ENCODE data around the gene TGFBRAP1. TPM values are rescaled to one million over a fixed set of nuclear protein-coding genes. Genes with fewer than 3 reads are reported as not detected.

Gene TGFBRAP1
- total and polyA plus RNA-seq, 9 of the 15 experiments (the other 6 are each of a cell fraction or from before 2014, with no cell fraction given): 3.7 to 18.0 (median 11.0) TPM

GRCh38 chr2:105371810-105372209, 42.3 kb upstream of the TGFBRAP1 start:
- no peaks in the 10 kb centered on the region for H3K9me1 ChIP-seq (ENCODE audit: control insufficient read depth, insufficient read depth, low read length)
- no peak overlapping the region for H3K27ac ChIP-seq (ENCODE audit: extremely low read depth, low read depth, low read length)
- intact Hi-C loops (cut with micrococcal nuclease) (loop anchor here (5.0 kb wide), 1 partner anchor 80 kb away; no protein-coding TSS in a partner anchor), in situ Hi-C loops (cut with MboI) (loop anchor here (5.0 kb wide), 1 partner anchor 150 kb away; no protein-coding TSS in a partner anchor)
- peaks cover 62% of the 10 kb centered on the region; the same call in 2 of the 3 replicates for H3K36me3 ChIP-seq (ENCODE audit: control insufficient read depth, insufficient read depth, low read length)
- no peak for TF ChIP-seq POLR2H (tag; IDR thresholded peaks at IDR 0.05; ENCODE audit: low read depth)
- TF ChIP-seq ZNF561 (CRISPR knock-in tag; conservative IDR thresholded peaks at IDR 0.05): no peak
- TF ChIP-seq E2F5 (CRISPR knock-in tag; IDR thresholded peaks at IDR 0.05): no peak
- H3K4me2 ChIP-seq (ENCODE audit: insufficient read depth, low read length): no peak overlapping the region
- no peaks in the 10 kb centered on the region for H4K20me1 ChIP-seq (replicated peaks; ENCODE audit: control insufficient read depth, insufficient read depth, low read length)
- POLR2A ChIA-PET: interaction anchor here (0.6 to 1.0 kb wide), 3 partner anchors 13 to 32 kb away, joined by 3 to 5 read pairs (median 4); no protein-coding TSS in a partner anchor
- H2AFZ ChIP-seq (ENCODE audit: low read depth, low read length): no peak overlapping the region
- H3K4me1 ChIP-seq (replicated peaks in 1 of 2; ENCODE audit: control insufficient read depth in 2 of 2, insufficient read depth in 2 of 2, low read length in 2 of 2): peaks cover 0 to 4% of the 10 kb centered on the region in 2 experiments; a peak in 2 of 5 replicates
- WGBS (ENCODE audit: insufficient coverage, low coverage, missing lambda C conversion rate): 69% methylated on average over 4 of the region's 4 CpGs
- CTCF ChIA-PET (ENCODE audit: low intra/inter-chr PET ratio): interaction anchor here (4.1 kb wide), 1 partner anchor 149 kb away, joined by 117 read pairs; no protein-coding TSS in a partner anchor
- H3K79me2 ChIP-seq (ENCODE audit: control insufficient read depth, insufficient read depth, low read length): no peaks in the 10 kb centered on the region
- H3K9ac ChIP-seq (ENCODE audit: insufficient read depth in 1 of 2, low read depth in 2 of 2, low read length in 2 of 2): 0 out of 4 replicates have a peak overlapping the region, but pooled peaks of 1 of the 2 experiments have one; percentile 33
- ATAC-seq (no peak), FAIRE-seq (no peak), DNase-seq (ENCODE audit: extremely low read depth in 1 of 4, low spot score in 3 of 4) (no peak)
- no peaks in the 10 kb centered on the region for H3K27me3 ChIP-seq (ENCODE audit: control insufficient read depth in 2 of 2, insufficient read depth in 2 of 2, low read length in 2 of 2)
- H3K4me3 ChIP-seq: no peak overlapping the region
- BruUV-seq (replicated peaks): no TSS peak
- H3K9me3 ChIP-seq (replicated peaks; ENCODE audit: control insufficient read depth, insufficient read depth, low read depth, low read length): no peaks in the 10 kb centered on the region

GRCh38 chr2:105371156-105371555, 41.6 kb upstream of the TGFBRAP1 start:
- Histone ChIP-seq H2AFZ (ENCODE audit: low read depth, low read length) (no peak overlapping the region), H3K4me2 (ENCODE audit: insufficient read depth, low read length) (no peak overlapping the region), H3K9ac (ENCODE audit: insufficient read depth in 1 of 2, low read depth in 2 of 2, low read length in 2 of 2) (no peak overlapping the region), H3K4me1 (replicated peaks in 1 of 2; ENCODE audit: control insufficient read depth in 2 of 2, insufficient read depth in 2 of 2, low read length in 2 of 2) (peaks cover 0 to 4% of the 10 kb centered on the region in 2 experiments; a peak in 2 of 5 replicates), H3K36me3 (ENCODE audit: control insufficient read depth, insufficient read depth, low read length) (peaks cover 65% of the 10 kb centered on the region; the same call in 2 of the 3 replicates), H3K9me1 (ENCODE audit: control insufficient read depth, insufficient read depth, low read length) (no peaks in the 10 kb centered on the region), H3K4me3 (no peak overlapping the region), H4K20me1 (replicated peaks; ENCODE audit: control insufficient read depth, insufficient read depth, low read length) (no peaks in the 10 kb centered on the region), H3K27me3 (ENCODE audit: control insufficient read depth in 2 of 2, insufficient read depth in 2 of 2, low read length in 2 of 2) (no peaks in the 10 kb centered on the region), H3K27ac (ENCODE audit: extremely low read depth, low read depth, low read length) (no peak overlapping the region), H3K9me3 (replicated peaks; ENCODE audit: control insufficient read depth, insufficient read depth, low read depth, low read length) (no peaks in the 10 kb centered on the region), H3K79me2 (ENCODE audit: control insufficient read depth, insufficient read depth, low read length) (no peaks in the 10 kb centered on the region)
- CTCF ChIA-PET (ENCODE audit: low intra/inter-chr PET ratio): interaction anchor here (2.5 to 4.1 kb wide), 2 partner anchors 149 to 175 kb away, joined by 11 to 117 read pairs; no protein-coding TSS in a partner anchor
- 85% methylated on average over 10 of the region's 10 CpGs for WGBS (ENCODE audit: insufficient coverage, low coverage, missing lambda C conversion rate)
- POLR2A ChIA-PET: no interaction called here
- FAIRE-seq (no peak), ATAC-seq (no peak), DNase-seq (ENCODE audit: extremely low read depth in 1 of 4, low spot score in 3 of 4) (no peak)
- in situ Hi-C loops (cut with MboI): loop anchor here (5.0 kb wide), 1 partner anchor 151 kb away; no protein-coding TSS in a partner anchor
- intact Hi-C loops (cut with micrococcal nuclease): loop anchor here (5.0 kb wide), 1 partner anchor 81 kb away; no protein-coding TSS in a partner anchor
- no TSS peak for BruUV-seq (replicated peaks)
- no peak for TF ChIP-seq ARID1B (IDR thresholded peaks at IDR 0.05)
- no peak for TF ChIP-seq ZNF444 (CRISPR knock-in tag; IDR thresholded peaks at IDR 0.05)
- TF ChIP-seq XRCC4 (IDR thresholded peaks at IDR 0.05; ENCODE audit: extremely low read depth, insufficient read depth, insufficient read length): no peak
- no peak for TF ChIP-seq ZNF398 (CRISPR knock-in tag; IDR thresholded peaks at IDR 0.05)
- TF ChIP-seq CAMTA2 (CRISPR knock-in tag; conservative IDR thresholded peaks at IDR 0.05): no peak
- no peak for TF ChIP-seq GATAD2B (IDR thresholded peaks at IDR 0.05; ENCODE audit: borderline replicate concordance)
- no peak for TF ChIP-seq ZNF146 (CRISPR knock-in tag; IDR thresholded peaks at IDR 0.05; ENCODE audit: unreplicated experiment)
- no peak for TF ChIP-seq ELK3 (CRISPR knock-in tag; IDR thresholded peaks at IDR 0.05)
- no peak for TF ChIP-seq GTF2F1 (IDR thresholded peaks at IDR 0.05; ENCODE audit: low read depth, low read length)
